K562 (cell line): ENCODE data around the gene SLC34A3. TPM values are rescaled to one million over a fixed set of nuclear protein-coding genes. Genes with fewer than 3 reads are reported as not detected.

ENCODE experiments used
- ATAC-seq: fragments of 200-7000 bp; cut with Tn5 transposase; 3 replicates; pipeline ENCODE4 v1.9.1; 2020; ENCODE audit warnings: moderate library complexity
- BruUV-seq: library from RNA; stranded (reverse); fragments of 400-500 nt; replicated peaks from 2 replicates; lab custom pipeline; 2021; lab: Mats Ljungman, UMichigan
- CTCF ChIA-PET: fragments of 300-600 bp; formaldehyde crosslinking; extraction: SDS; loops from one replicate; lab custom pipeline; 2021; ENCODE audit warnings: low intra/inter-chr PET ratio; lab: Yijun Ruan, JAX
- POLR2A ChIA-PET: fragments of 300-600, 350-650 bp; sonication (Branson Sonifier 250); formaldehyde crosslinking; extraction: SDS; loops from one replicate; lab custom pipeline; 2021; ENCODE audit warnings: antibody characterized with exemption, inconsistent platforms; lab: Yijun Ruan, JAX
- DNase-seq, 4 experiments: peaks; one replicate each; pipeline versions ENCODE4 v3.0.0 to v3.0.0-alpha.2; 2011 to 2018; ENCODE audit warnings: low spot score in 3 of 4, mixed read lengths in 3 of 4; ENCODE audit errors: extremely low read depth in 1 of 4
- FAIRE-seq: peaks from 2 replicates; lab custom pipeline; 2011; peaks lifted over from hg19 to GRCh38; lab: Jason Lieb, UNC
- H2AFZ ChIP-seq: 2 replicates; pipeline ENCODE4 v1.6.0; 2011; ENCODE audit warnings: low read depth, low read length, control low read depth, inconsistent platforms
- H3K27ac ChIP-seq: fragments of 200-600 bp; 3 replicates; pipeline ENCODE4 v1.8.0; 2011; ENCODE audit warnings: low read depth, mild to moderate bottlenecking, control low read depth, inconsistent platforms, low read length, moderate library complexity, mixed read lengths; ENCODE audit errors: extremely low read depth
- H3K27me3 ChIP-seq, 2 experiments: fragments of 300-600 bp in 1 of 2; 2 replicates in 1 of 2; 3 replicates in 1 of 2; pipeline versions ENCODE4 v1.6.0 to v1.8.0; 2011; ENCODE audit warnings: inconsistent platforms in 2 of 2, low read length in 2 of 2, mild to moderate bottlenecking in 1 of 2, mixed read lengths in 1 of 2, moderate library complexity in 1 of 2; ENCODE audit not compliant: control insufficient read depth in 2 of 2, insufficient read depth in 2 of 2
- H3K36me3 ChIP-seq: fragments of 300-600 bp; 3 replicates; pipeline ENCODE4 v1.8.0; 2011; ENCODE audit warnings: mild to moderate bottlenecking, low read length, inconsistent platforms; ENCODE audit not compliant: control insufficient read depth, insufficient read depth
- H3K4me1 ChIP-seq, 2 experiments: fragments of 200-600 bp in 1 of 2; replicated peaks in 1 of 2; 2 replicates in 1 of 2; 3 replicates in 1 of 2; pipeline versions ENCODE4 v1.5.1 to v1.8.0; 2011; ENCODE audit warnings: inconsistent platforms in 2 of 2, low read length in 2 of 2, mild to moderate bottlenecking in 1 of 2, mixed read lengths in 1 of 2, moderate library complexity in 1 of 2; ENCODE audit not compliant: control insufficient read depth in 2 of 2, insufficient read depth in 2 of 2
- H3K4me2 ChIP-seq: 2 replicates; pipeline ENCODE4 v1.6.1; 2011; ENCODE audit warnings: low read length, control low read depth, inconsistent platforms, mixed read lengths; ENCODE audit not compliant: insufficient read depth
- H3K4me3 ChIP-seq: fragments of 200-600 bp; sonication (generic), shearing (Covaris generic); 2 replicates; pipeline ENCODE4 v1.5.1; 2016; ENCODE audit warnings: control low read depth, inconsistent platforms
- H3K79me2 ChIP-seq: fragments of 200-600 bp; 3 replicates; pipeline ENCODE4 v1.8.0; 2011; ENCODE audit warnings: low read length, inconsistent platforms; ENCODE audit not compliant: control insufficient read depth, insufficient read depth
- H3K9ac ChIP-seq, 2 experiments: 2 replicates each; pipeline versions ENCODE4 v1.6.0 to v1.6.1; 2011; ENCODE audit warnings: low read depth in 2 of 2, low read length in 2 of 2, control low read depth in 1 of 2, inconsistent platforms in 1 of 2, mild to moderate bottlenecking in 1 of 2, mixed read lengths in 1 of 2; ENCODE audit not compliant: insufficient read depth in 1 of 2
- H3K9me1 ChIP-seq: one replicate; pipeline ENCODE4 v1.6.0; 2011; ENCODE audit warnings: inconsistent platforms, mild to moderate bottlenecking, low read length, moderate library complexity; ENCODE audit not compliant: control insufficient read depth, insufficient read depth
- H3K9me3 ChIP-seq: replicated peaks from 2 replicates; pipeline ENCODE4 v1.5.1; 2011; ENCODE audit warnings: low read depth, low read length, inconsistent platforms; ENCODE audit not compliant: control insufficient read depth, insufficient read depth
- H4K20me1 ChIP-seq: replicated peaks from 2 replicates; pipeline ENCODE4 v1.6.1; 2011; ENCODE audit warnings: low read length, inconsistent platforms, mixed read lengths; ENCODE audit not compliant: control insufficient read depth, insufficient read depth
- CBFB ChIP-seq: sonication (generic); formaldehyde crosslinking; IDR thresholded peaks from 2 replicates; pipeline ENCODE4 v1.4.0; 2020; ENCODE audit warnings: mild to moderate bottlenecking, missing genetic modification reagents
- EP400 ChIP-seq: fragments of 450-650 bp; IDR thresholded peaks from 2 replicates; pipeline ENCODE4 v1.6.1; 2017; ENCODE audit warnings: antibody characterized with exemption, mild to moderate bottlenecking, moderate library complexity
- KAT7 ChIP-seq: sonication (generic); formaldehyde crosslinking; IDR thresholded peaks from 2 replicates; pipeline ENCODE4 v1.8.0; 2022; ENCODE audit warnings: missing genetic modification reagents, mild to moderate bottlenecking, borderline replicate concordance
- NFYB ChIP-seq: IDR thresholded peaks from 2 replicates; pipeline ENCODE4 v1.6.1; 2011; ENCODE audit warnings: mild to moderate bottlenecking, moderate library complexity; ENCODE audit not compliant: insufficient read length; ENCODE audit errors: extremely low read depth
- SIN3A ChIP-seq, 2 experiments: fragments of 150-350 bp in 1 of 2; IDR thresholded peaks; 2 replicates each; pipeline ENCODE4 v1.6.1; 2011 to 2016; ENCODE audit warnings: borderline replicate concordance in 2 of 2, low read depth in 2 of 2, low read length in 2 of 2, mild to moderate bottlenecking in 2 of 2, moderate library complexity in 2 of 2; ENCODE audit not compliant: control insufficient read depth in 1 of 2
- SP1 ChIP-seq: sonication (generic); formaldehyde crosslinking; IDR thresholded peaks from 2 replicates; pipeline ENCODE4 v1.8.1; 2022; ENCODE audit warnings: mild to moderate bottlenecking, missing genetic modification reagents
- WGBS: fragments of 100-300 bp; shearing (Covaris generic); methylation state at CpG from one replicate; pipeline ENCODE4 v1.1.6; 2016; ENCODE audit warnings: low coverage, mixed read lengths; ENCODE audit not compliant: insufficient coverage; ENCODE audit errors: missing lambda C conversion rate; 5-methylcytosine and 5-hydroxymethylcytosine counted together
- in situ Hi-C: fragments of 300-500 bp; cut with MboI; formaldehyde crosslinking; loops from 4 replicates; pipeline ENCODE4 v1.15.0; 2018; ENCODE audit warnings: inconsistent platforms, mixed read lengths
- intact Hi-C: fragments of 100-400 bp; cut with micrococcal nuclease; formaldehyde crosslinking; loops from 2 replicates; pipeline ENCODE4 v1.14.2; 2022
- polyA plus RNA-seq, 8 experiments: library from polyadenylated mRNA; depleted of rRNA in 4 of 8; stranded (reverse) in 5 of 8; unstranded in 3 of 8; fragments of >200 nt; fragmentation: Nextera tagmentation in 2 of 8; fragmentation: Illumina TruSeq in 1 of 8; extraction: Ambion mirVana in 2 of 8; extraction: Trizol in 1 of 8; gene quantifications; 2 replicates each; pipeline versions ENCODE4 v1.2.1 to v1.2.3, GENCODE V29; 2011 to 2014; ENCODE audit warnings: inconsistent platforms in 1 of 8, missing spikeins in 1 of 8
- total RNA-seq, 7 experiments: library from RNA; depleted of rRNA in 6 of 7; stranded (reverse); fragments of >200 nt in 6 of 7; fragmentation: Illumina TruSeq in 2 of 7; extraction: Trizol in 2 of 7; gene quantifications; 2 replicates each; pipeline versions ENCODE4 v1.2.1 to v1.2.3, GENCODE V29; 2011 to 2021; ENCODE audit warnings: low replicate concordance in 1 of 7
- TF ChIP-seq, protein P1 (sequence below): fragments of 200-400 bp; formaldehyde crosslinking; IDR thresholded peaks from 2 replicates; pipeline ENCODE4 v1.6.1; 2017; ENCODE audit warnings: mild to moderate bottlenecking, low read depth, low read length, moderate library complexity
- TF ChIP-seq, protein P2 (sequence below): fragments of 450-650 bp; IDR thresholded peaks from 2 replicates; pipeline ENCODE4 v1.6.1; 2016

Gene SLC34A3
- total and polyA plus RNA-seq, 9 of the 15 experiments (the other 6 are each of a cell fraction or from before 2014, with no cell fraction given), result not detected

DNA sequence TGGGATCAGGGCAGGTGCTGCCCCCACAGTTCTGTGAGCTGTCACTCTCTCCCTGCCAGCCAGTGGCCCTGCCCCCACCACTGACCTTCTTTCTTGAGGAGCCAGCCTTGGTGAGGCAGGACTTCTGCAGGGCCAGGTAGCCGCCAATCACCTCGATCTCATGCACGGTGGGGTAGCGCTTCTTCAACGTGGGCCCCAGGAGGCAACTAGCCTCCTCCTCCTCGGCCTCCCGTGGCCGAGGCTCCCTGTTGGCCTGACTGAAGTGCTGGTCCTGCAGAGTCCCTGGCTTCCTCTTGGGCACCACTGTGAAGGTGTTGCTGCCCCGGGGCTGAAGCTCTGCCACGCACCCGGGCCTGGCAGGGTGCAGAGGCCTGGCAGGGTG is 31.8 kb upstream of the SLC34A3 start:
- WGBS, result 52% methylated on average over 11 of the region's 11 CpGs
- FAIRE-seq, result peak; percentile 19
- ATAC-seq, result no peak
- TF ChIP-seq SP1 (0 out of 2 replicates have a peak, but pooled peaks have one; percentile 22), NFYB (no peak), KAT7 (0 out of 2 replicates have a peak, but pooled peaks have one; percentile 44), SIN3A (IDR thresholded peaks at IDR 0.05; ENCODE audit: borderline replicate concordance in 2 of 2, control insufficient read depth in 1 of 2, low read depth in 2 of 2, low read length in 2 of 2) (no peak), EP400 (no peak), CBFB (CRISPR knock-in tag) (0 out of 2 replicates have a peak, but pooled peaks have one; percentile 8)
- TF ChIP-seq, protein P1, sequence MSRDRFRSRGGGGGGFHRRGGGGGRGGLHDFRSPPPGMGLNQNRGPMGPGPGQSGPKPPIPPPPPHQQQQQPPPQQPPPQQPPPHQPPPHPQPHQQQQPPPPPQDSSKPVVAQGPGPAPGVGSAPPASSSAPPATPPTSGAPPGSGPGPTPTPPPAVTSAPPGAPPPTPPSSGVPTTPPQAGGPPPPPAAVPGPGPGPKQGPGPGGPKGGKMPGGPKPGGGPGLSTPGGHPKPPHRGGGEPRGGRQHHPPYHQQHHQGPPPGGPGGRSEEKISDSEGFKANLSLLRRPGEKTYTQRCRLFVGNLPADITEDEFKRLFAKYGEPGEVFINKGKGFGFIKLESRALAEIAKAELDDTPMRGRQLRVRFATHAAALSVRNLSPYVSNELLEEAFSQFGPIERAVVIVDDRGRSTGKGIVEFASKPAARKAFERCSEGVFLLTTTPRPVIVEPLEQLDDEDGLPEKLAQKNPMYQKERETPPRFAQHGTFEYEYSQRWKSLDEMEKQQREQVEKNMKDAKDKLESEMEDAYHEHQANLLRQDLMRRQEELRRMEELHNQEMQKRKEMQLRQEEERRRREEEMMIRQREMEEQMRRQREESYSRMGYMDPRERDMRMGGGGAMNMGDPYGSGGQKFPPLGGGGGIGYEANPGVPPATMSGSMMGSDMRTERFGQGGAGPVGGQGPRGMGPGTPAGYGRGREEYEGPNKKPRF, result no peak
- TF ChIP-seq, protein P2, sequence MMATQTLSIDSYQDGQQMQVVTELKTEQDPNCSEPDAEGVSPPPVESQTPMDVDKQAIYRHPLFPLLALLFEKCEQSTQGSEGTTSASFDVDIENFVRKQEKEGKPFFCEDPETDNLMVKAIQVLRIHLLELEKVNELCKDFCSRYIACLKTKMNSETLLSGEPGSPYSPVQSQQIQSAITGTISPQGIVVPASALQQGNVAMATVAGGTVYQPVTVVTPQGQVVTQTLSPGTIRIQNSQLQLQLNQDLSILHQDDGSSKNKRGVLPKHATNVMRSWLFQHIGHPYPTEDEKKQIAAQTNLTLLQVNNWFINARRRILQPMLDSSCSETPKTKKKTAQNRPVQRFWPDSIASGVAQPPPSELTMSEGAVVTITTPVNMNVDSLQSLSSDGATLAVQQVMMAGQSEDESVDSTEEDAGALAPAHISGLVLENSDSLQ, result peak; percentile 30; the same call in 1 of the 2 replicates
- peaks cover 5% of the 10 kb centered on the region for H4K20me1 ChIP-seq
- H3K9ac ChIP-seq, result peak overlapping the region in 1 of 2 experiments; percentile 89; a peak in 2 of 4 replicates
- intact Hi-C loops, result no loop called here
- no peak for DNase-seq
- peaks cover 65% of the 10 kb centered on the region for H3K79me2 ChIP-seq
- H3K9me1 ChIP-seq, result peaks cover under 1% of the 10 kb centered on the region
- no peaks in the 10 kb centered on the region for H3K9me3 ChIP-seq
- BruUV-seq, result no TSS peak
- H3K4me3 ChIP-seq, result peak overlapping the region; percentile 37; the same call in 1 of the 2 replicates
- POLR2A ChIA-PET, result interaction anchor here (0.6 to 3.2 kb wide), 5 partner anchors 9 to 394 kb away, joined by 3 to 26 read pairs (median 3); partner anchors contain the start of genes ANAPC2 and SSNA1
- peaks cover 10% of the 10 kb centered on the region; the same call in 2 of the 3 replicates for H3K36me3 ChIP-seq
- peak overlapping the region; percentile 44 for H3K4me2 ChIP-seq
- CTCF ChIA-PET, result no interaction called here
- H2AFZ ChIP-seq, result no peak overlapping the region
- H3K27me3 ChIP-seq, result no peaks in the 10 kb centered on the region
- peaks cover 23 to 88% of the 10 kb centered on the region in 2 experiments for H3K4me1 ChIP-seq
- in situ Hi-C loops, result no loop called here
- 0 out of 3 replicates have a peak overlapping the region, but pooled peaks have one; percentile 10 for H3K27ac ChIP-seq
